Vagina (tissue), 2 donors: Measurements from ENCODE around the gene MSL3B.

Experiments
- DNase-seq, 2 donors: peaks; one replicate each; pipeline ENCODE4 v3.0.0-alpha.2; 2017; ENCODE audit errors: extremely low spot score in 2 of 2
- H3K27ac ChIP-seq: fragments of 200-600 bp; sonication (generic); one replicate; pipeline ENCODE4 v1.5.1; 2019
- H3K27me3 ChIP-seq: fragments of 200-600 bp; sonication (generic); one replicate; pipeline ENCODE4 v1.5.1; 2019
- H3K36me3 ChIP-seq, 2 donors: fragments of 200-600 bp; sonication (generic); one replicate each; pipeline ENCODE4 v1.5.1; 2017 to 2019
- H3K4me1 ChIP-seq: fragments of 200-600 bp; sonication (generic); one replicate; pipeline ENCODE4 v1.5.1; 2019
- H3K4me3 ChIP-seq, 2 donors: fragments of 200-600 bp; sonication (generic); 1 replicate in 1 of 2; 2 replicates in 1 of 2; pipeline ENCODE4 v1.5.1; 2016 to 2019
- H3K9me3 ChIP-seq: fragments of 200-600 bp; sonication (generic); one replicate; pipeline ENCODE4 v1.5.1; 2019
- CTCF ChIP-seq, 3 experiments: fragments of 450-650 bp in 2 of 3; fragments of 200-600 bp in 1 of 3; sonication (generic) in 1 of 3; IDR thresholded peaks; one replicate each; pipeline ENCODE4 v1.5.1; 2017 to 2019; ENCODE audit warnings: antibody characterized with exemption in 3 of 3, mild to moderate bottlenecking in 2 of 3, moderate library complexity in 2 of 3
- POLR2A ChIP-seq, 2 donors: fragments of 450-650 bp; IDR thresholded peaks; one replicate each; pipeline ENCODE4 v1.6.1; 2017; ENCODE audit warnings: antibody characterized with exemption in 2 of 2, mild to moderate bottlenecking in 2 of 2, moderate library complexity in 2 of 2
- POLR2AphosphoS5 ChIP-seq, 2 donors: sonication (generic); formaldehyde crosslinking; IDR thresholded peaks; one replicate each; pipeline ENCODE4 v1.9.0; 2017; ENCODE audit warnings: antibody characterized with exemption in 2 of 2, mild to moderate bottlenecking in 2 of 2, low read depth in 1 of 2; ENCODE audit not compliant: insufficient read depth in 1 of 2
- intact Hi-C: fragments of 100-400 bp; cut with DNase I; formaldehyde crosslinking; loops from one replicate; pipeline ENCODE4 v1.15.1; 2023

Gene MSL3B

GRCh38 chr2:233871432-233871831 is 3.2 kb upstream of the MSL3B start:
- no peak for DNase-seq
- Histone ChIP-seq H3K4me1 (no peaks in the 10 kb centered on the region), H3K9me3 (no peaks in the 10 kb centered on the region), H3K36me3 (no peaks in the 10 kb centered on the region), H3K27me3 (no peaks in the 10 kb centered on the region), H3K4me3 (no peak overlapping the region), H3K27ac (no peak overlapping the region)
- intact Hi-C loops: no loop called here
- no peak for TF ChIP-seq POLR2A (IDR thresholded peaks at IDR 0.05)
- no peak for TF ChIP-seq CTCF (IDR thresholded peaks at IDR 0.05)
- no peak for TF ChIP-seq POLR2AphosphoS5 (IDR thresholded peaks at IDR 0.05; ENCODE audit: insufficient read depth in 1 of 2, low read depth in 1 of 2)

GRCh38 chr2:233866479-233866878 is 1.7 kb downstream of the MSL3B start:
- no peaks in the 10 kb centered on the region for H3K27me3 ChIP-seq
- H3K36me3 ChIP-seq: no peaks in the 10 kb centered on the region
- H3K4me1 ChIP-seq: no peaks in the 10 kb centered on the region
- H3K4me3 ChIP-seq: no peak overlapping the region
- DNase-seq: no peak
- intact Hi-C loops: no loop called here
- TF ChIP-seq POLR2AphosphoS5 (IDR thresholded peaks at IDR 0.05; ENCODE audit: insufficient read depth in 1 of 2, low read depth in 1 of 2) (no peak), CTCF (IDR thresholded peaks at IDR 0.05) (no peak), POLR2A (IDR thresholded peaks at IDR 0.05) (no peak)
- no peak overlapping the region for H3K27ac ChIP-seq
- no peaks in the 10 kb centered on the region for H3K9me3 ChIP-seq

- no peak overlapping the region for H3K27ac ChIP-seq
Measured at GRCh38 chr2:233865838-233866237, 2.3 kb downstream of the MSL3B start.

GRCh38 chr2:233862261-233862768 is 5.9 kb downstream of the MSL3B start:
- DNase-seq: no peak
- H3K27me3 ChIP-seq: no peaks in the 10 kb centered on the region
- H3K27ac ChIP-seq: no peak overlapping the region
- TF ChIP-seq CTCF (IDR thresholded peaks at IDR 0.05) (no peak), POLR2AphosphoS5 (IDR thresholded peaks at IDR 0.05; ENCODE audit: insufficient read depth in 1 of 2, low read depth in 1 of 2) (no peak), POLR2A (IDR thresholded peaks at IDR 0.05) (no peak)
- H3K9me3 ChIP-seq: no peaks in the 10 kb centered on the region
- intact Hi-C loops: no loop called here
- H3K4me3 ChIP-seq: no peak overlapping the region
- H3K4me1 ChIP-seq: no peaks in the 10 kb centered on the region
- H3K36me3 ChIP-seq: no peaks in the 10 kb centered on the region

More at GRCh38 chr2:233865838-233866237, 2.3 kb downstream of the MSL3B start:
- TF ChIP-seq CTCF (IDR thresholded peaks at IDR 0.05) (no peak), POLR2A (IDR thresholded peaks at IDR 0.05) (no peak), POLR2AphosphoS5 (IDR thresholded peaks at IDR 0.05; ENCODE audit: insufficient read depth in 1 of 2, low read depth in 1 of 2) (no peak)
- Histone ChIP-seq H3K27me3 (no peaks in the 10 kb centered on the region), H3K4me1 (no peaks in the 10 kb centered on the region), H3K36me3 (no peaks in the 10 kb centered on the region), H3K9me3 (no peaks in the 10 kb centered on the region), H3K4me3 (no peak overlapping the region)
- no peak for DNase-seq
- intact Hi-C loops: no loop called here

- Histone ChIP-seq H3K9me3 (no peaks in the 10 kb centered on the region), H3K4me1 (peaks cover 14% of the 10 kb centered on the region), H3K27me3 (no peaks in the 10 kb centered on the region), H3K36me3 (no peaks in the 10 kb centered on the region), H3K4me3 (no peak overlapping the region), H3K27ac (no peak overlapping the region)
- intact Hi-C loops: no loop called here
- TF ChIP-seq CTCF (IDR thresholded peaks at IDR 0.05) (no peak), POLR2A (IDR thresholded peaks at IDR 0.05) (no peak), POLR2AphosphoS5 (IDR thresholded peaks at IDR 0.05; ENCODE audit: insufficient read depth in 1 of 2, low read depth in 1 of 2) (no peak)
- no peak for DNase-seq
Measured at GRCh38 chr2:233858331-233858730, 9.9 kb downstream of the MSL3B start.
